DND-41 (cell line): ENCODE data around the gene KIF13A.

ENCODE experiments used
- ATAC-seq: fragments of 200-7000 bp; cut with Tn5 transposase; 3 replicates; pipeline ENCODE4 v1.9.1; 2021; ENCODE audit warnings: low read depth; ENCODE audit not compliant: insufficient read depth
- DNase-seq: peaks from one replicate; pipeline ENCODE4 v3.0.0-alpha.2; 2020
- H2AFZ ChIP-seq: 2 replicates; pipeline ENCODE4 v1.6.0; 2012; ENCODE audit warnings: low read depth, low read length
- H3K27ac ChIP-seq: 2 replicates; pipeline ENCODE4 v1.5.1; 2012; ENCODE audit warnings: low read length, inconsistent platforms
- H3K27me3 ChIP-seq: fragments of 200-600 bp; sonication (generic); 2 replicates; pipeline ENCODE4 v1.6.0; 2012; ENCODE audit warnings: low read length, mild to moderate bottlenecking, inconsistent platforms; ENCODE audit not compliant: insufficient read depth, poor library complexity
- H3K36me3 ChIP-seq: 2 replicates; pipeline ENCODE4 v1.5.1; 2012; ENCODE audit warnings: low read length, inconsistent platforms; ENCODE audit not compliant: insufficient read depth
- H3K4me1 ChIP-seq: 2 replicates; pipeline ENCODE4 v1.5.1; 2012; ENCODE audit warnings: mild to moderate bottlenecking, low read length; ENCODE audit not compliant: insufficient read depth
- H3K4me2 ChIP-seq: 2 replicates; pipeline ENCODE4 v1.6.0; 2012; ENCODE audit warnings: mild to moderate bottlenecking, moderate library complexity, low read length, inconsistent platforms; ENCODE audit not compliant: insufficient read depth
- H3K4me3 ChIP-seq, 2 experiments: fragments of 200-600 bp in 1 of 2; shearing (Covaris generic) in 1 of 2; 2 replicates each; pipeline ENCODE4 v1.5.1; 2012 to 2016; ENCODE audit warnings: inconsistent platforms in 2 of 2, low read length in 2 of 2, mild to moderate bottlenecking in 2 of 2, low read depth in 1 of 2, moderate library complexity in 1 of 2
- H3K79me2 ChIP-seq: 2 replicates; pipeline ENCODE4 v1.6.0; 2012; ENCODE audit warnings: low read length, inconsistent platforms; ENCODE audit not compliant: insufficient read depth
- H3K9ac ChIP-seq: 2 replicates; pipeline ENCODE4 v1.6.0; 2012; ENCODE audit warnings: low read depth, mild to moderate bottlenecking, inconsistent platforms, low read length, moderate library complexity
- H3K9me3 ChIP-seq: 2 replicates; pipeline ENCODE4 v1.5.1; 2012; ENCODE audit warnings: low read length, moderate library complexity, mild to moderate bottlenecking, inconsistent platforms; ENCODE audit not compliant: insufficient read depth, severe bottlenecking
- H4K20me1 ChIP-seq: 2 replicates; pipeline ENCODE4 v1.6.0; 2012; ENCODE audit warnings: low read length; ENCODE audit not compliant: insufficient read depth
- CTCF ChIP-seq: IDR thresholded peaks from 2 replicates; pipeline ENCODE4 v1.5.1; 2012; ENCODE audit warnings: borderline replicate concordance, low read length, moderate library complexity, mild to moderate bottlenecking; ENCODE audit not compliant: poor library complexity, severe bottlenecking; ENCODE audit errors: extremely low read depth
- EZH2 ChIP-seq: IDR thresholded peaks from 3 replicates; pipeline ENCODE4 v1.6.1; 2012; ENCODE audit warnings: borderline replicate concordance, low read depth, mild to moderate bottlenecking, moderate library complexity, low read length, inconsistent platforms; ENCODE audit not compliant: severe bottlenecking

Gene KIF13A

GRCh38 chr6:17921454-17921853, 66.0 kb downstream of the KIF13A start:
- no peaks in the 10 kb centered on the region for H4K20me1 ChIP-seq
- no peak overlapping the region for H3K9ac ChIP-seq
- no peak for TF ChIP-seq CTCF
- no peak overlapping the region for H2AFZ ChIP-seq
- H3K79me2 ChIP-seq = no peaks in the 10 kb centered on the region
- no peak overlapping the region for H3K4me2 ChIP-seq
- H3K9me3 ChIP-seq = no peaks in the 10 kb centered on the region
- no peaks in the 10 kb centered on the region for H3K27me3 ChIP-seq
- DNase-seq = no peak
- H3K27ac ChIP-seq = no peak overlapping the region
- no peaks in the 10 kb centered on the region for H3K36me3 ChIP-seq
- H3K4me3 ChIP-seq = no peak overlapping the region
- H3K4me1 ChIP-seq = no peaks in the 10 kb centered on the region
- no peak for ATAC-seq

- H3K27me3 ChIP-seq = no peaks in the 10 kb centered on the region
- no peaks in the 10 kb centered on the region for H3K9me3 ChIP-seq
- no peak overlapping the region for H2AFZ ChIP-seq
- H3K36me3 ChIP-seq = no peaks in the 10 kb centered on the region
- no peak overlapping the region for H3K9ac ChIP-seq
- DNase-seq (no peak), ATAC-seq (no peak)
- H3K27ac ChIP-seq = no peak overlapping the region
- TF ChIP-seq CTCF (no peak), EZH2 (no peak)
- H4K20me1 ChIP-seq = no peaks in the 10 kb centered on the region
- H3K4me3 ChIP-seq = no peak overlapping the region
- no peaks in the 10 kb centered on the region for H3K79me2 ChIP-seq
- no peak overlapping the region for H3K4me2 ChIP-seq
- no peaks in the 10 kb centered on the region for H3K4me1 ChIP-seq
Measured at GRCh38 chr6:17919496-17919895, 67.9 kb downstream of the KIF13A start.

- no peak for TF ChIP-seq CTCF
- TF ChIP-seq EZH2 = no peak
- no peak for ATAC-seq
- no peak overlapping the region for H3K27ac ChIP-seq
- H3K9ac ChIP-seq = no peak overlapping the region
- no peaks in the 10 kb centered on the region for H3K79me2 ChIP-seq
- H3K4me3 ChIP-seq = no peak overlapping the region
- no peaks in the 10 kb centered on the region for H3K27me3 ChIP-seq
- no peaks in the 10 kb centered on the region for H3K36me3 ChIP-seq
- H2AFZ ChIP-seq = no peak overlapping the region
- H3K4me1 ChIP-seq = no peaks in the 10 kb centered on the region
- H3K4me2 ChIP-seq = no peak overlapping the region
- no peak for DNase-seq
- no peaks in the 10 kb centered on the region for H3K9me3 ChIP-seq
- H4K20me1 ChIP-seq = no peaks in the 10 kb centered on the region
Measured at GRCh38 chr6:17917837-17918763, 69.3 kb downstream of the KIF13A start.
